ENCODE data around the gene STK38.
"Not testable (repeated sequence)": the region's sequence is repeated elsewhere in the genome, so short reads cannot be mapped to it uniquely, and the experiment has no call there.

The STK38 gene

DNA sequence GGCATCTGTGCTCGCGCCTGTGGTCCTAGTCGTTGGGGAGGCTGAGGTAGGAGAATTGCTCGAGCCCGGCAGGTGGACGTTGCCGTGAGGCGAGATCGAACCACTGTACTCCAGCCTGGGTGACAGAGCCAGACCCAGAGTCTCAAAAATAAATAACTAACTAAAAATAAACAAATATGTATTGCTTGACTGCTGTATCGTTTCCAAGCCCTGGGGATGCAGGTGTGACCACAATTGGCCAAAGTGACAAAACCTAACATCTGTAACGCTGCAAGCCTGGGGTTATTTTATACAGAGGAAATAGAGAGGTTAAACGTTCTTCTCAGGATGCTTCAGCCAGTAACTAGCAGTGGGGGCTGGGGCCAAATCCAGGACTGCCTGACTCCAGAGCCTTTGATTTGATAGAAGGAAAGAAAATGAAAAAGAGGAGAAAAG, 45.0 kb upstream of the STK38 start:
- peaks cover 11% of the 10 kb centered on the region for H3K4me1 Mint-ChIP-seq
- no peaks in the 10 kb centered on the region for H3K27me3 Mint-ChIP-seq (ENCODE audit: low read depth)
- TF ChIP-seq, protein P1, sequence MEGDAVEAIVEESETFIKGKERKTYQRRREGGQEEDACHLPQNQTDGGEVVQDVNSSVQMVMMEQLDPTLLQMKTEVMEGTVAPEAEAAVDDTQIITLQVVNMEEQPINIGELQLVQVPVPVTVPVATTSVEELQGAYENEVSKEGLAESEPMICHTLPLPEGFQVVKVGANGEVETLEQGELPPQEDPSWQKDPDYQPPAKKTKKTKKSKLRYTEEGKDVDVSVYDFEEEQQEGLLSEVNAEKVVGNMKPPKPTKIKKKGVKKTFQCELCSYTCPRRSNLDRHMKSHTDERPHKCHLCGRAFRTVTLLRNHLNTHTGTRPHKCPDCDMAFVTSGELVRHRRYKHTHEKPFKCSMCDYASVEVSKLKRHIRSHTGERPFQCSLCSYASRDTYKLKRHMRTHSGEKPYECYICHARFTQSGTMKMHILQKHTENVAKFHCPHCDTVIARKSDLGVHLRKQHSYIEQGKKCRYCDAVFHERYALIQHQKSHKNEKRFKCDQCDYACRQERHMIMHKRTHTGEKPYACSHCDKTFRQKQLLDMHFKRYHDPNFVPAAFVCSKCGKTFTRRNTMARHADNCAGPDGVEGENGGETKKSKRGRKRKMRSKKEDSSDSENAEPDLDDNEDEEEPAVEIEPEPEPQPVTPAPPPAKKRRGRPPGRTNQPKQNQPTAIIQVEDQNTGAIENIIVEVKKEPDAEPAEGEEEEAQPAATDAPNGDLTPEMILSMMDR (IDR thresholded peaks at IDR 0.05; ENCODE audit: unreplicated experiment in 3 of 3), result no peak
- peaks cover 2% of the 10 kb centered on the region for H3K9me3 Mint-ChIP-seq
- H3K4me3 Mint-ChIP-seq, result peak overlapping the region; percentile 73 to 85 (median 74)
- H3K36me3 Mint-ChIP-seq (ENCODE audit: low read depth), result peaks cover 29% of the 10 kb centered on the region
- peak overlapping the region; percentile 78 to 88 (median 83) for H3K27ac Mint-ChIP-seq

DNA sequence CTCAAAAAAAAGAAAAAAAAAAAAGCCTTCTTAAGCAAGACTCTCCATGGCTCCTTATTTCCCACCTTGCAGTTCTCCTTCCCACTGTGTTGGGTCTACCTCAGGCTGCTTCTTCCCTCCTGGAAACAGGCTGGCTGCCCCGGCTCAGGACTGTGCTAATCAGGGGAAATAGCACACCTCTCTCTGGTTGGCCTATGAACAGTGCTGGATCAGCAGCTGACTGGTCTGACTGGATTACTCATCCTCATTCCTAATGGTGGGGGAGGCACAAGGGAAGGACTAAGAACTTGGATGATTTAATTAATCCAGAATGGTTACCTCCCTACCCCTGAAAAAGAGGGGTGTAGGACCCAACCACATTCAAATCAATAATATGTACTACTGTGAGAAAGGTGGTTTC, 43.0 kb upstream of the STK38 start:
- Mint-ChIP-seq H3K27me3 (ENCODE audit: low read depth) (peaks cover 3% of the 10 kb centered on the region), H3K4me1 (peaks cover 5% of the 10 kb centered on the region), H3K4me3 (no peak overlapping the region), H3K9me3 (peaks cover 2% of the 10 kb centered on the region), H3K27ac (no peak overlapping the region), H3K36me3 (ENCODE audit: low read depth) (peaks cover 10% of the 10 kb centered on the region)
- TF ChIP-seq, protein P1 (IDR thresholded peaks at IDR 0.05; ENCODE audit: unreplicated experiment in 3 of 3), result no peak

DNA sequence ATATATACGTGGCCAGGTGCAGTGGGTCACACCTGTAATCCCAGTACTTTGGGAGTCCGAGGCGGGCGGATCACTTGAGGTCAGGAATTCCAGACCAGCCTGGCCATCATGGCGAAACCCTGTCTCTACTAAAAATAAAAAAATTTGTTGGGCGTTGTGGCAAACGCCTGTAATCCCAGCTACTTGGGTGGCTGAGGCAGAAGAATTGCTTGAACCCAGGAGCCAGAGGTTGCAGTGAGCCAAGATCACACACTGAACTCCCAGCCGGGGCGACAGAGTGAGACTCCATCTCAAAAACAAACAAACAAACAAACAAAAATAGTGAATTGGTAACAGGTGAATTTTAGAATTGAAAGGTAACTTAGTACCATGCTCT, 41.7 kb upstream of the STK38 start:
- H3K36me3 Mint-ChIP-seq (ENCODE audit: low read depth); H3K27me3 Mint-ChIP-seq (ENCODE audit: low read depth); H3K4me3 Mint-ChIP-seq; H3K27ac Mint-ChIP-seq; H3K9me3 Mint-ChIP-seq; H3K4me1 Mint-ChIP-seq: not testable (repeated sequence)

DNA sequence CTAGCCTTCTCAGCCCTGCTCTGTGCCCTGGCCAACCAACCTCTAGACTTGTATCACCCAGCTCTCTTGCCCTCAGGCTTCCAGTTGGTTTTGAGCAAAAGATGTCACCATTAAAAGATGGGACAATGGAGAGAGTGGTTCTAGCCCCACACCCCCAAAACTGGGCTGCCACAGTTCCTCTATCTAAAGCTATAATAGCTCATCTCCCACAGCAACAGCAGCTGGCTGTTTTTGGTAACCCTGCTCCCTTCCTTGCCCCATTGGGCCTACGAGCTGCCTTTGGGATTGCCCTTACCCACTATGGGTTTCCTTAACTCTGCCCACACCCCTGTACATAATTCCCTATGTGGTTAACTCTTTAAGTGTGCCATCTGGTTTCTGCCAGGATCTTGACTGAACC, 39.3 kb upstream of the STK38 start:
- no peaks in the 10 kb centered on the region for H3K9me3 Mint-ChIP-seq
- H3K4me3 Mint-ChIP-seq, result no peak overlapping the region
- TF ChIP-seq, protein P1 (IDR thresholded peaks at IDR 0.05; ENCODE audit: unreplicated experiment in 3 of 3), result no peak
- peaks cover 3% of the 10 kb centered on the region for H3K27me3 Mint-ChIP-seq (ENCODE audit: low read depth)
- no peaks in the 10 kb centered on the region for H3K4me1 Mint-ChIP-seq
- H3K36me3 Mint-ChIP-seq (ENCODE audit: low read depth), result no peaks in the 10 kb centered on the region
- no peak overlapping the region for H3K27ac Mint-ChIP-seq

DNA sequence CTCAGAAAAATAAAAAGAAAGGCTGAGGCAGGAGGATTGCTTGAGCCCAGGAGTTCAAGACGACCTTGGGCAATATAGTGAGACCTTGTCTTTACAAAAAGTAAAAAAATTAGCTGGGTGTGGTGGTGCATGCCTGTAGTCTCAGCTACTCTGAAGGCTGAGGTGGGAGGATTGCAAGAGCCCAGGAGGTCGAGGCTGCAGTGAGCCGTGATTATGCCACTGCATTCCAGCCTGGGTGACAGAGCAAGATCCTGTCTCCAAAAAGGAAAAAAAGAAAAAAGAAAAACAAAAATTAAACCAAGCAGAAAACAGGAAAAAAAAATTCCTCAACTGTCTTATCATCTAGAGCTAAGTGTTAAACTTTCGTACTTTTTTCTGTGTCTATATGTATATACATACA, 34.4 kb upstream of the STK38 start:
- Mint-ChIP-seq H3K4me1 (peaks cover 18% of the 10 kb centered on the region), H3K9me3 (no peaks in the 10 kb centered on the region), H3K27ac (no peak overlapping the region), H3K4me3 (no peak overlapping the region), H3K36me3 (ENCODE audit: low read depth) (no peaks in the 10 kb centered on the region), H3K27me3 (ENCODE audit: low read depth) (peaks cover 3% of the 10 kb centered on the region)
- TF ChIP-seq, protein P1 (IDR thresholded peaks at IDR 0.05; ENCODE audit: unreplicated experiment in 3 of 3), result no peak

DNA sequence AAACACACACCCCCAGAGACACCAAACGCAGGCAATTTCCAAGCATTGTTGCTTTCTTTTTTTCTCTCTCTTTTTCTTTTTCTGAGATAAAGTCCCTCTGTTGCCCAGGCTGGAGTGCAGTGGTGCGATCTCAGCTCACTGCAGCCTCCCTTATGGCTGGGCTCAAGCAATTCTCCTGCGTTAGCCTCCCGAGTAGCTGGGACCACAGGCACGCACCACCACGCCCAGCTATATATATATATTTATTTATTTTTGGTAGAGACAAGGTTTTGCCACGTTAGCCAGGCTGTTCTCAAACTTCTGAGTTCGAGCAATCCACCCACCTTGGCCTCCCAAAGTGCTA, 32.9 kb upstream of the STK38 start:
- H3K4me3 Mint-ChIP-seq, result no peak overlapping the region
- H3K27me3 Mint-ChIP-seq (ENCODE audit: low read depth), result no peaks in the 10 kb centered on the region
- H3K36me3 Mint-ChIP-seq (ENCODE audit: low read depth), result no peaks in the 10 kb centered on the region
- H3K4me1 Mint-ChIP-seq, result peaks cover 18% of the 10 kb centered on the region
- TF ChIP-seq, protein P1 (IDR thresholded peaks at IDR 0.05; ENCODE audit: unreplicated experiment in 3 of 3), result no peak
- peak overlapping the region; percentile 77 to 96 (median 82) for H3K27ac Mint-ChIP-seq
- no peaks in the 10 kb centered on the region for H3K9me3 Mint-ChIP-seq

All from nephron (organoid).